ENCODE data around the gene BST1.
A peak's percentile ranks its signal among the peaks of the same experiment; 100 is the strongest.

The BST1 gene

DNA sequence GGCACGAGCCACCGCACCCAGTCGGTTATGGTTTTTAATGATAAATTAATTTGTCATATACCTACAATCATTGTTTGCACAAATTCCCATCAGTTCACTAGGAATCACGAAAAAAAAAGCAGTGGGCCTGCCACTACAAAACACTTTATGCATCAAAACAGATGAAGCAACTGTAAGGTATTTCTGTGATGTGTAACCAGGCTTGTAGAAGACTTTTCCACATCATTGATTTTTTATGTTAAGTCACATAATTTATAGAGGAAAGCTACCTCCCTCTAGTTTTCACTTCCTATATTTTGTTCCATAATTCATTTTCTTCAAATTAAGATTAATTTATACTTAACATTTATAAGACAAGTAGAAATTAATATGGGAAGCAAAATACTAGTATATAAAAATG is 27.9 kb upstream of the BST1 start:
- no peak overlapping the region for H3K4me3 ChIP-seq (ENCODE audit: low read depth, low read length)

DNA sequence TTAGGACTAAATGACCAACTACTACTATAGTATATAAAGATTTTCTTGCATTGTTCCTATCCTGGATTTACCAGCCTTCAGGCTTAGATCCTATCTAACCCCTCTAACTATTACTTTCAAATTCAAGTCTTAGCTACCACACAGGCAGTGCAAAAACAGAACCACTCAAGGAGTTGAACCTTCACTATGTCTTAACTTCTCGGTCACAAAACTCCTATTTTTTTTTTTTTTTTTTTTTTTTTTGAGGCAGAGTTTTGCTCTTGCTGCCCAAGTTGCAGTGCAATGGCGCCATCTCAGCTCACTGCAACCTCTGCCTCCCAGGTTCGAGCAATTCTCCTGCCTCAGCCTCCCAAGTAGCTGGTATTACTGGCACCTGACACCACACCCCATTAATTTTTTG is 27.5 kb upstream of the BST1 start:
- no peak for DNase-seq (ENCODE audit: low read depth)

More for the DNA sequence above, 27.9 kb upstream of the BST1 start:
- no peak for DNase-seq (ENCODE audit: low read depth)

DNA sequence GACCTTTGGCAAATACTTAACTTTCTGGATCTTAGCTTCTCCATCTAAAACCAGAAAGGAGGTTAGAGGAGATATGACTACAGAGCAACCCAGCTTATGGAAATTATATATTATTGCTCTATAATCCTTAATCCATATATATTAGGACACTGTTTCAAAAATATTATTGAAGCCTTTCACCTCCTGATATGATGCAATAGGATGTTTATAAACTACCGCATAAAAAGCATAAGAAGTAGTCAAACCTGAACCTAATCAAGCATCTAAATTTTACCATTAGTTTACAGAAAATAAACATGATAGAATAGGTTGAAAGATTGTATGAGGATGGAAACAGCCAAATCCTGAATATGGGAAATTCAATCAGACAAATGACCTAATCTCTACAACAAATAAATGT is 26.8 kb upstream of the BST1 start:
- H3K4me3 ChIP-seq (ENCODE audit: low read depth, low read length) = no peak overlapping the region
- no peak for DNase-seq (ENCODE audit: low read depth)

More for the DNA sequence above, 27.5 kb upstream of the BST1 start:
- no peak overlapping the region for H3K4me3 ChIP-seq (ENCODE audit: low read depth, low read length)

DNA sequence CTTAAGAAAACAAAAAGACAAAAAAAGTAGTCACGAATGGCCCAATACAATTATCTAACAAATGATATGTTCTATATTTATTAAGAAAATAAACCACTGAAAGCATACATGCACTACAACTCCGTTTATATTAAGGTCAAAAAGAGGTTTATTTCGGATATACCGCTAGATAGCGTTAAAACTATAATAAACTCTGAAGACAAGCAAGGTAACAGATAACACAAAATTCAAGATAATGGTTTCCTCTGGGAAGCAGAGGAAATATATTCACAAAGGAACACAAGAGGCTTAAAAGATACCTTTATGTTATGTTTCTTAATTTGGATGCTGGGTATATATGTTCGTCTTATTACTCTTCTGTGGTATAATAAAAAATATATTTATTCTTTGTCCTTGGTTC is 26.0 kb upstream of the BST1 start:
- DNase-seq (ENCODE audit: low read depth) = no peak
- no peak overlapping the region for H3K4me3 ChIP-seq (ENCODE audit: low read depth, low read length)

DNA sequence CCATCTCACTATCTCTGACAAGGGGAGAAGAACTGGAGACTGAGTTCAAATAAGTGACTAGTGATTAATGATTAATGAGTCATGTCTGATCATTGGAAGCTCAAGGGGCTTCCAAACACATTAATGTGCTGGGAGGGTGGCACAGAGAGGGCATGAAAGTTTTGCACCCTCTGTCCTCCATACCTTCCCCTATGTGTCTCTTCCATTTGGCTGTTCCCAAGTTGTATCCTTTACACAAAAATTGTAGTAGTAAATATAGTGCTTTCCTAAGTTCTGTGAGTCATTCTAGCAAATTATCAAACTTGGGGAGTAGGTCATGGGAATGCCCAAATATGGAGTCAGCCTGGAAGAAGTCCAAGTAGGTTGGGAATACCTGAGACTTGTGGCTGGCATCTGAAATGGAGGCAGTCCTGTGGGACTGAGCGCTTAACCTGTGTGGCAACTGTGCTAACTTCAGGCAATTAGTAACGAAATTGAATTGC is 25.3 kb upstream of the BST1 start:
- no peak for DNase-seq (ENCODE audit: low read depth)
- H3K4me3 ChIP-seq (ENCODE audit: low read depth, low read length) = no peak overlapping the region

DNA sequence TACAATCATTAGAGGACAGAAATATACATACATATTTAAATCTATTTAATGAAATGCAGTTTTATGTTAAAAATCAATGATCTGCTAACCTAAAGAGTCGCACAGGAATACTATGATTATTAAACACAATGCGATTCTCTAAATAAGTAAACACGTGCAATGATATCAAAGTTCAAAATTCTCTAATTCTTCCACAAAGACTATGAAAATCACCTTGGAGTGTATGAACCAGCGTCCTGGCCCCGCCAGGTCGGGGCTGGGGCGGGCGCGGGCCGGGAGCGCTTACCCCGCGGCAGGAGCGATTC is 21.8 kb upstream of the BST1 start:
- H3K4me3 ChIP-seq (ENCODE audit: low read depth, low read length) = peak overlapping the region; percentile 77
- DNase-seq (ENCODE audit: low read depth) = no peak

DNA sequence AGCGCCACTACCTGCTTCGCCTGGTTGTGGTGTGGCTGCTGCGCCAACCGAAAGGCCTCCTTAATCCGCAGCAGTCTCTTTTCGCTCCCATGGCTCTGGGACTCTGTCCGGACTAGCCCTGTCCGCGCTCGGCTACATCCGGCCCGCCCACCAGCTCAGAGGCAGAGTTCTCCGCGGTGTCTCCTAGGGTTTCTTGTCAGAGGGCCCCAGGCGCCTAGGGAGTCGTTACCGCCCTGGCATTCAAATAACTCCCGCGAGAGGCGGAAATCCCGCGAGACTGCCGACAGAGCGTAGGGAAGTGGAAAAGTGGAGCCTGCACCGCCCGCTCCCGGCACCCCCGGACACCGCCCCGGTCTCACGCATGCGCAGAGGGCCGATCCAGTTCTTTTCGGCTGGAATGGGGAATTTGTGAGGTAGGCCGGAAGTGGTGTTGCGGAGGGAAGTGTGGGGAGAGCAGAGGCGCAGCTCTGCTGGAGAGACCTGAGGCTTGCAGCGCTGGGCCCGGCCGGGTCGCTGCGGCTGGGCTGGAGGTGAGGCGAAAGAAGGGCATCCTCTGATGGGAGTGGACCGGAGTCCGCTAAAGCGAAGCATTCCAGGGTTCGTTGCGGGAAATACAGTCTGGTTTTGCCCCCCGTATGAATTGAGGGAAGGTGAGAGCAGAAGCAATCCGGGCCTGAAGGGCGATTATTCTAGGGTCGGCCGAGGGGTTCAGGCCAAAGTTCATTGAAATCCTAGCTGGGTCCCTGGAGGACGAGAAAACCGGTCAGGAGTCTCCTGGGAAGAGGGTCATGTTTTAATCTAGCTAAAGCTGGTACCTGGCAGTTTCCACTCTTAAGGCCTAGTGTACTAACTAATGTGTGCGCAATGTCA is 21.3 kb upstream of the BST1 start, which contains the start of gene FAM200B:
TSS of gene FAM200B (plus strand) at position 456 of the 870 bp plus-strand sequence. CDS start 5,151 bp downstream, outside the sequence.
- DNase-seq (ENCODE audit: low read depth) = peak; percentile 90
- H3K4me3 ChIP-seq (ENCODE audit: low read depth, low read length) = peak within 1 kb of the TSS; percentile 77

DNA sequence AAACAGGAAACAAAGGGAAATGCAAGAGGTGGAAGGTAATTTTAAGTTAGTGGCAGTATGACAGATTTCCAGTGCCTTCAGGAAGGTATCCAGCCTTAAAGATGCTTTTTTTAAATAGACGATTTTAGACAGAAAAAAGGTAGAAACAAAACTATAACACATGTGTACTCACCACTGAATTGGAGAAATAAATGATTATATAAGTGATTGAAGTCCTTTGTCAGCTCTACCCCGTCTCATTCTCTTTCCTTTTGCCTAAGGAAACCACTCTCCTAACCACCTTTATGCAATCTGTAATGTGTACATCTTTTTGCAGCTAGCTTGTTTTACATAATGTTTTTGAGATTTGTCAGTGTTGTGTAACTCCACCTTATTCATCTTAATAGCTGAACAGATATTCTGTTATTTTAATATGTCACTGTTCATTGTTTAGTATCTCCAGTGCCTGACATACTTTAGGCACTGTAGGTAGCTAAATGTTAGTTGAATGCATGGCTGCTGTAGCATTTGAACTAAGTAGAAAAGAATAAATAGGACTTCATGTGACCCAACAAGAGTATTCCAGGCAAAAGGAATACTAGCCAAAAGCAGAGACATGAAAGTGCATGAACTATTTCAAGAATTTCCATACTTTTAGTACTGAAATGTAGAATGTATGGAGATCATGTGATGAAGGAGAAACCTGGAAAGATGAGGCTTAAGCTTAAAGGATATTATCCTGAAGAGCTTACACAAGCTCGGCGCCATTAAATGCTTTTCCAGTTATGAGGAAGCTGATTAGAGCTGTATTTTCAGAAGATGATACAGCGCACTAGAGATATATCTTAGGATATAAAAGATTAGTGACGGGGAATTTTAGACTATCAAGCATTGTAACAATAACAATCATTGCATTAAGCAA is 20.4 kb upstream of the BST1 start:
- peak overlapping the region; percentile 77 for H3K4me3 ChIP-seq (ENCODE audit: low read depth, low read length)
- DNase-seq (ENCODE audit: low read depth) = no peak

DNA sequence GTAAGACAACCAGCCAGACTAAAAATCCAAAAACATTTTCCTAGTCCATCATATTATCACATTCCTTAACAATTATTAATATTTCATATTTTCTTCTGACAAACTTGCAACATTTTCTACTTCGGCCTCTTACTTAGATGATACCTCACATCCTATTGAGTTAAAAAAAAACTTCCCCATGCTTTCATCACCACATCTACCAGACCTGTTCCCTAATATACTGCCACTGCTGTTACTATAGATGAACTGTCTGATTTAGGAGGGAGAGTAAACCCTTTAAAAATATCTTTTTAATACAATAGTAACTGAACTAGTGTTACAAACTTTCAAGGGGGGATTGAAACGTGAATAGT is 19.7 kb upstream of the BST1 start:
- peak overlapping the region; percentile 77 for H3K4me3 ChIP-seq (ENCODE audit: low read depth, low read length)
- DNase-seq (ENCODE audit: low read depth) = no peak

DNA sequence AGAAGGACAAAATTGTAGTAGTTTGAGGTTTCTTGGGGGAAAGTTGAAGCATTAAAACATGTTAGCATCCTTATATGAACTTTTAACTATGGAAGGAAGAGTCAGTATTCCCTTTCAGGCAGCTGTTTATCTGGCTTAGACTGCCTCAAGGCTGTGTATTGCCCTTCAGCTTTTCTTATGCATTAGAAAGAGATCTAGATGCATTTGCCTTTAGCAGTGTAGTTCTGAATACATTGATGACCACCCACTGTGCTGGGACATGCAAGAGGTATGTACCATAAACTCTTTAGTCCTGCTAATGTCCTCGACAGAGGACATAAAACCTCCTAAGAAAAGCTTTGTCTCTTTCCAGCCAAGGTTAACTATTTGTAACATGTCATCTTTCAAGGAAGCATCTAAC is 18.4 kb upstream of the BST1 start:
- H3K4me3 ChIP-seq (ENCODE audit: low read depth, low read length) = no peak overlapping the region
- no peak for DNase-seq (ENCODE audit: low read depth)

DNA sequence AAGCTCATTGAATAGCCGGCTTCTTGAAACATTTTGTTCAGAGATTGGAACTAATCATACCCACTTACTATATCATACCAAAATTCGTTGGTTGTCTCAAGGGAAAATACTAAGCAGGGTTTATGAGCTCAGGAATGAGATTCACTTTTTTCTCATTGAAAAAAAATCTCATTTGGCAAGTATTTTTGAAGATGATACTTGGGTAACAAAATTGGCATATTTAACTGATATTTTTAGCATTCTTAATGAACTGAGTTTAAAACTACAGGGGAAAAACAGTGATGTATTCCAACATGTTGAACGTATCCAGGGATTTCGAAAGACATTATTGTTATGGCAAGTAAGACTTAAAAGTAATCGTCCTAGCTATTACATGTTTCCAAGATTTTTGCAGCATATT is 14.8 kb upstream of the BST1 start:
- no peak overlapping the region for H3K4me3 ChIP-seq (ENCODE audit: low read depth, low read length)
- DNase-seq (ENCODE audit: low read depth) = no peak

DNA sequence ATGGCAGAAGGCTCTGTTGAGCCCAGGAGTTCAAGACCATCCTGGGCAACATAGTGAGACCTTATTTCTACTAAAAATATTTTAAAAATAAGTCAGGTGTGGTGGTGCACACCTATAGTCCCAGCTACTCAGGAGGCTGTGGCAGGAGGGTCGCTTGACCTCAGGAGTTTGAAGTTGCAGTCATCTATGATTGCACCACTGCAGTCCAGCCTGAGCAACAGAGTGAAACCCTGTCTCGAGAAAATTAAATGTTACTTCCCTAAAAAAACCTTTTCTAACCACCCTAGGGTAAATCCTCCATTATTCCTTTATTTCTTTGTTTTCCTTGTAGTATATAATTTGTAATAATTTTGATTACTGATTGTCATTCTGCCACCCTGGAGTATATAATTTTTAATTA is 13.3 kb upstream of the BST1 start:
- H3K4me3 ChIP-seq (ENCODE audit: low read depth, low read length) = no peak overlapping the region

DNA sequence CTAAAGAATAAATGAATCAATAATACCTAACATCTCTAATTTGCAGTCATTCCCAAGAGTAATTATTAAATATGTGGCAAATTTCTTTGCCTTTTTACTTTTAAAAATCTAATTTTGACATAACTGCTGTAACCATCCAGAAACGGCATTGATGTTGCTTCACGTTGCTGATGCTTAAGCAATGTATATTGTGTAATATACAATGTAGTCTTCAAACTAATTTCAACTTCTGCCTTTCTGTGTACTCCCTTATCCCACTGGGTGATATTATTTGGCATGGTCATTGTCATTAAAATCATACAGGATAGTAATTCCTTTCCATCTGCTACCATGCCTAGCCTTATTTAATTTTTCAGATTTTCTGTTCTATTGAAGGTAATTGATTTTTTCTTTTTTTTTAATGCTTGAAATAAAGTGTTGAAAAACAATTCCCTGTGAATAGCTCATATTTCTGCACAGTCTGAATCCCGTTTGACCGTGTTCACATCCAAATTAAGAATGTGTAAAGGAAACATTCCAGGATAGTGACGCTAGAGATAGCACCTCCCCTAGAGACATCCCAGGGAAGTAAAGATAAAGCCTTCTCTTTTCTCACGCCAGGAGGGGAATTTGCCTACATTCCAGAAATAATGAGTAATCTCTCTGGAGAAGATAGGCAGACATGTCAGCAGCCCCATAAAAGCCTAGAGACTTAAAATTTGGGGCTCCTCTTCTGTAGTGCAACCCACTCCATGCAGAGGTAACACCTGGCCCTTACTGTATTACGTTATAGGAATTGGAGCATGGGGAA is 12.7 kb upstream of the BST1 start:
- no peak overlapping the region for H3K4me3 ChIP-seq (ENCODE audit: low read depth, low read length)
- DNase-seq (ENCODE audit: low read depth) = peak; percentile 81

More for the DNA sequence above, 13.3 kb upstream of the BST1 start:
- DNase-seq (ENCODE audit: low read depth) = no peak

DNA sequence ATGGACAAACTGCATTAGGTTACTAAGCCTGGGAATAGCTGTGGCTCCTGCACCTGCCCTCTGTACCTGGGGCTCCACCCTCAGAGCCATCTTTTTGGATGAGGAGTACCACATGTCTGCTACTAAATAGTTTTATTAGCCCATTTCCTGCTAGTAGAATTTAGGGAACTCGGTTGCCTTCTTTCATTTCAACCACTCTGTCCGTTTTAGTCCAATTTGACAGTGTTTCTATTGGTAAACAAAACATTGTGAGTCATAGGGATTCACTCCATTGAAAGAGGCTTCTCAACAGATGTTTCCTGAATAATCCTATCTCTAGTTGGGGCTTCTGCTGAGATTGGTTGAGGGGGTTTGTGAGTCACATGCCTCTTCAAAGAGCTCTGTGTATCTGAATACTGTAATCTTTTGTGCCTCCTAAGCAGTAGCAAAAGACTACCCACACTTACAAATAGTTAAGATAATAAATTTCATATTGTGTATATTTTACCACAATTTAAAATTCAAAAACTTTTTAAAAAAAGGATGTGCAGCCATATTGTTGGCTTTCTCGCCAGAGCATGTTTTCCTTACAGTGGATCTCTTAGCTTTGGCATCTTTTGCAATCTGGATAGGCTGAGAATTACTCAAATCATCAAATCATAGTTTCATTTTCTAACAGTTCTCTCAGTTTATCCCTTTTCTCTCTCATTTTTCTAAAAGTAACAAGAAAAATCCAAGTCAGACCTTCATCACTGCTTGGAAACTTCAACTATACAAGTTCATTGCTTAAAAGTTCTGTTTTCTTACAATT is 11.3 kb upstream of the BST1 start:
- no peak overlapping the region for H3K4me3 ChIP-seq (ENCODE audit: low read depth, low read length)
- DNase-seq (ENCODE audit: low read depth) = no peak

DNA sequence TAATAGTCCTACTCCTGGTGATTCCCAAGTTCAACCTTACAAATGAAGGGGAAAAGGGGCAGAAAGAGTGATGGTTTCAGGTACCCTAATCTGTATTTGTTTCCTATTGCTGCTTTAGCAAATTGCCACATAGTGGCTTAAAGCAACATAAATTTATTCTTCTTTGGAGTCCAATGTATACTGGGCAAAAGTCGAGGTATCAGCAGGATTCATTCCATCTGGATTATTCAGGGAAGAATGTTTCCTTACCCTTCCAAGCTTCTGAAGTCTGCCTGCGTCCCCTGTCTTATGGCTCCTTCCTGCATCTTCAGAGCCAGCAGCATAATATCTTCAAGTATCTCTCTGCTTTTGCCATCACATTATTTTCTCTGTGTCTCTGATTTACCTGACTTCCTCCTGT is 10.3 kb upstream of the BST1 start:
- no peak overlapping the region for H3K4me3 ChIP-seq (ENCODE audit: low read depth, low read length)
- DNase-seq (ENCODE audit: low read depth) = no peak

DNA sequence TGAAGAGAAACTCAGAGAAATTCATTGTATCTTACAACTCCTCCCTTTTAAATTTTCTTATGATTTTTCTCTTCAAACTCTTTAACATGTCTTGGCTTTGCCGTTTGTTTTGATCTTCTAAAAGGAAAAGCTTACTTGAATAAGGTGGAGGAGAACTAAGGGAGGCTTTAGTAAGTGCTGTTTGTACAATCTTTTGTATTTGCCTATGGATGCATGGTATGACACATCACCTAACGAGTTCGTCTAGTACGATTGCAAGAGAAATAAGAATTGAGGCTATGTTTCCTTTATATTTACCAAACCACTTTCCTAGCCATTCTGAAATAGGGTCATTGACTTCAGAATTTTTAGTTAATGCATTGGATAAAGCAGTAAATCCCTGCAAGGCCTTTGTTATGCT is 8.4 kb upstream of the BST1 start:
- H3K4me3 ChIP-seq (ENCODE audit: low read depth, low read length) = no peak overlapping the region
- no peak for DNase-seq (ENCODE audit: low read depth)

DNA sequence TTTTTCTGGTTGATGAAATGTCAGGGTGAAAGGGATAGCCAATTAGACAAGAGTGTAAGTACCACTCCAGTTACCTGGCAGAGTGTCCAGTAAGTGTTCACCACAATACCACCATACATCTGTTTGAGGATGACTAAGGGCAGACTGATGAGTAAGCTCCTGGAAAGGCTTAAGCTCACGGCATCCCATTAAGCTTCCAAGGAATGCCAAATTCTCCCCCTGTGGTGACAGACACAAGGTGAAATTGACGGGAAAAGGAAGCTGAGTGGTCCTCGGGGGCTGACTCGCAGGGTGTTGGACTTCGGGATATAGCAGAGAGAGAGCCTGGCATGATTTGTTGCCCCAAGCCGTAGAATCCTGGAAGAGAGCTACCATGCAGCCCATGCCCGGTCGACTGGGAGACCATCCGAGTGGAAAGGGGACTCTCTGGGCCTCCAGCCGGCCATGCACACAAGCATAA is 7.6 kb upstream of the BST1 start:
- H3K4me3 ChIP-seq (ENCODE audit: low read depth, low read length) = no peak overlapping the region
- peak; percentile 92 for DNase-seq (ENCODE audit: low read depth)

DNA sequence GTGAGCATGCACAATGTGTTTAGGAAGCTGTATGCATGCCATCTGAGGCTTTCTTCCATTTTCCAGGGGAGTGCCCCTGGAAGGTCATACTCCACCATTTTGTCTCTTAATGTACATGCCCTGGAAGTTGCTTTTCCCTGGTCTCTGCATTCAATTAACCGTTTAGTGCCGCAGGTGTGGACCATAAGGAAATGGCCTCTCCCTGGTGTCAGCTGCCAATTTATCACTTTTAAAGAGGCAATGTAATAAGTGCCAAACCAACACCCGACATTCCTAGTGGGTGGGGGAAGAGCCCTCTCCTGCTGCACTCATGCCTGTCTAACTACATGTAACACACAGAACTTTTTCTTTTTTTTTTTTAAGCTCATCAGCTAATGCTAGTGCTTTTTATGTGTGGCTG is 7.1 kb upstream of the BST1 start:
- no peak overlapping the region for H3K4me3 ChIP-seq (ENCODE audit: low read depth, low read length)
- DNase-seq (ENCODE audit: low read depth) = no peak

DNA sequence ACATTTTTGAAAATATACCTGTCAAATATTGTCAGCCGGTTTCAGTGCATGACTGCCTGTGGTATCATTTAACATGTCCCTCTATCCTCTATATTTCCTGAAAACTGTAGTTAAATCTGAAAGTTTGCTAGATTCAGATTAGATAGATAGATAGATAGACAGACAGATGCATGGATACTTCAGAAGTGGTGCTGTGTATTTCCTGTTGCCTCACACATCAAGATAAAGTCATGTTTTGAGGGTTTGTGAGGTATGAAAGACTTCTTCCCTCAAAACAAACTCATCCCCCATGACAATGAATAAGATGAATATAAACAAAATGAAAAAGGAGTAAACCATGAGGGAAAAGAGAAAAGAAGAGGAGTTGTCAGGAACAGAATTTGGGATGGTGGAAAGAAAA is 6.0 kb upstream of the BST1 start:
- no peak for DNase-seq (ENCODE audit: low read depth)
- no peak overlapping the region for H3K4me3 ChIP-seq (ENCODE audit: low read depth, low read length)
